Panc1 (cell line): Measurements from ENCODE around the gene CIAPIN1. TPM values are rescaled to one million over a fixed set of nuclear protein-coding genes. Genes with fewer than 3 reads are reported as not detected.

Experiments used
- ATAC-seq: fragments of 200-7000 bp; cut with Tn5 transposase; 2 replicates; pipeline ENCODE4 v1.9.1; 2020; ENCODE audit warnings: mild to moderate bottlenecking, moderate library complexity
- BruUV-seq: library from RNA; stranded (reverse); fragments of 400-500 nt; replicated peaks from 2 replicates; lab custom pipeline; 2021; lab: Mats Ljungman, UMichigan
- CTCF ChIA-PET: fragments of 300-600 bp; sonication (Branson Sonifier 250); formaldehyde crosslinking; loops from one replicate; lab custom pipeline; 2022; ENCODE audit warnings: antibody characterized with exemption; lab: Charles Lee
- POLR2A ChIA-PET: fragments of 300-600 bp; sonication (Branson Sonifier 250); formaldehyde crosslinking; loops from one replicate; lab custom pipeline; 2022; ENCODE audit warnings: antibody characterized with exemption; lab: Charles Lee
- DNase-seq: peaks from one replicate; pipeline ENCODE4 v3.0.0-alpha.2; 2010; ENCODE audit warnings: low read depth, low spot score
- H3K27ac ChIP-seq: 2 replicates; pipeline ENCODE4 v1.5.1; 2011; ENCODE audit warnings: mild to moderate bottlenecking, low read length, inconsistent platforms
- H3K27me3 ChIP-seq: fragments of 200-500 bp; sonication (Bioruptor generic); 2 replicates; pipeline ENCODE4 v1.6.0; 2014; ENCODE audit warnings: low read length, inconsistent platforms; ENCODE audit not compliant: control insufficient read depth, insufficient read depth
- H3K36me3 ChIP-seq: fragments of 200-500 bp; sonication (Bioruptor generic); 2 replicates; pipeline ENCODE4 v1.5.1; 2014; ENCODE audit warnings: inconsistent platforms, mild to moderate bottlenecking, low read length, moderate library complexity; ENCODE audit not compliant: control insufficient read depth, insufficient read depth
- H3K4me1 ChIP-seq: 2 replicates; pipeline ENCODE4 v1.5.1; 2011; ENCODE audit warnings: inconsistent platforms, mild to moderate bottlenecking, low read length, moderate library complexity; ENCODE audit not compliant: control insufficient read depth, insufficient read depth
- H3K4me3 ChIP-seq, 2 experiments: 2 replicates each; pipeline ENCODE4 v1.5.1; 2011 to 2012; ENCODE audit warnings: low read depth in 2 of 2, low read length in 2 of 2, mild to moderate bottlenecking in 2 of 2, inconsistent platforms in 1 of 2, moderate library complexity in 1 of 2
- H3K9me3 ChIP-seq: fragments of 200-500 bp; sonication (Bioruptor generic); 2 replicates; pipeline ENCODE4 v1.5.1; 2014; ENCODE audit warnings: low read depth, mild to moderate bottlenecking, inconsistent platforms, low read length, moderate library complexity; ENCODE audit not compliant: control insufficient read depth, insufficient read depth
- POLR2AphosphoS5 ChIP-seq: IDR thresholded peaks from 2 replicates; pipeline ENCODE4 v1.6.1; 2012; ENCODE audit warnings: mild to moderate bottlenecking, low read depth, low read length, moderate library complexity
- SIN3A ChIP-seq: IDR thresholded peaks from 2 replicates; pipeline ENCODE4 v1.6.1; 2012; ENCODE audit warnings: low read depth, mild to moderate bottlenecking, low read length, moderate library complexity, borderline replicate concordance; ENCODE audit not compliant: insufficient read depth
- TCF7L2 ChIP-seq: IDR thresholded peaks from 2 replicates; pipeline ENCODE4 v1.6.1; 2011; ENCODE audit warnings: mild to moderate bottlenecking, low read depth, low read length, inconsistent platforms
- in situ Hi-C: cut with HindIII; loops from 2 replicates; pipeline ENCODE4 v1.10.0; 2016; ENCODE audit warnings: low sequenced_read_pairs, low pct_unique_long_range_greater_than_20kb
- intact Hi-C: fragments of 100-400 bp; cut with micrococcal nuclease; formaldehyde crosslinking; loops from one replicate; pipeline ENCODE4 v1.10.0; 2022; ENCODE audit not compliant: unreplicated experiment
- total RNA-seq: library from RNA; stranded (reverse); gene quantifications from one replicate; pipeline ENCODE4 v1.2.1, GENCODE V29; 2021; ENCODE audit not compliant: unreplicated experiment
- TF ChIP-seq, protein P1 (sequence below), 2 experiments: IDR thresholded peaks; 2 replicates each; pipeline ENCODE4 v1.6.1; 2011 to 2012; ENCODE audit warnings: low read depth in 2 of 2, control low read depth in 1 of 2, low read length in 1 of 2, mild to moderate bottlenecking in 1 of 2, moderate library complexity in 1 of 2; ENCODE audit not compliant: insufficient read depth in 1 of 2
- TF ChIP-seq, protein P2 (sequence below): fragments of 450-650 bp; IDR thresholded peaks from 2 replicates; pipeline ENCODE4 v1.5.1; 2017; ENCODE audit warnings: mild to moderate bottlenecking

The CIAPIN1 gene
- total RNA-seq, 1 experiment from 2014 or later = 64.0 TPM

DNA sequence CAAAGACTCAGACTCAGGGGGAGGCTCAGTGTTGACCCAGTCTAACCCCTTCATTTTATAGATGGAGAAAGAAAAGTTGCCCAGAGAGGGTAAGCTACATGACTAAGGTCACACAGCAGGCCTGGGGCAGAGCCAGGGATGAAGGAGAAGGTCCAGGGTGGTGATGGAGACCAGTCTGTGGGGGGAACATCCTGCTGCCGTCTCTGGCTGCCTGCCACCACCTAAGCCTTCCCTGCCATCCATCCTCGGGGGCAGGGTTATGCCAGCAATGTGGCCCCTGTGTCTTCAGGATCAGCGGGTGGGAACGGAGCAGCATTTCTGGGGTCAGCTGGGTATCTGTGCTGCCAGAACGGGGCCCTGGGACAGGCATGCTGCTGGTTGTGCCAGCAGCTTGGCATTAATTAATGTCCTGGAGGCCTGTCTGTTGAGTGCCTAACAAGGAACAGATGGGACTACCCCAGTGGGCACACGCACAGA is 33.6 kb upstream of the CIAPIN1 start:
- CTCF ChIA-PET = no interaction called here

DNA sequence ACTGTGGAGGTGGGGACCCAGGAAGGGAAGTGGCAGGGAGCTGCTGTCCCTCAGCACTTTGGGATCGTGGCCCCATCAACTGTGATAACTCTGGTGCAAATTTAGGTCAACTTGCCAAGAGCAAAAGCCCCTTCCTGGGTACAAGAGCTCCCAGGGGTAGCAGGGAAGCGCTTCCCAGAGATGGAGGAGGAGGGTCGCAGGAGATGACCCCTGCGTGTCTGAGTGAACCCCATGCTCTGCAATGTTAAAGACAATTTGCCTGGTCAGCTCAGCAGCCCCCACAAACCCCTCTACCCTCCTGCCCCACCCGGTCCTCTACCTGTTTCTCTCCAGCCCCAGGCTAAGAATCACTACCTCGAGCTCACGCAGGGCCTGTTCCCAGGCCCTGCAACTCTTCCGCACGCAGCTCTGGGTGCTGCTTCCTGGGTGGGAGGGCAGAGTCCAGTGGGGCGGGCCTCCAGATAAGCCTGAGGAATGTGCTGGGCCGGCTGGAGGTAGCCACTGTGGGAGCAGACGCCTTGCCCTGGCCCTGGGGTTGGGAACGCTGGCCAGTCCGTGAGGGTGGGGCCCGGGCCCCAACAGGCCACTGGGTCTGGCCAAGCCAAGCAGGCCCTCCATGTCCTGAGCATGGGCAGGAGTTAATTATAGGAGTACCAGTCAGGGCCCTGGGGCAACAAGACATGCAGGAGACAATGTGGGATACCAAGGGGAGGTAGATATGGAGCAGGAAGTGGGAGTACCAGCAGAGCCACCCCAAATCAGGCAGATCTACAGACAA is 33.0 kb upstream of the CIAPIN1 start:
- intact Hi-C loops (no loop called here), in situ Hi-C loops (no loop called here)
- no peaks in the 10 kb centered on the region for H3K36me3 ChIP-seq
- POLR2A ChIA-PET = no interaction called here
- no peak overlapping the region for H3K4me3 ChIP-seq
- no peaks in the 10 kb centered on the region for H3K27me3 ChIP-seq
- peak; percentile 50; the same call in 1 of the 2 replicates for ATAC-seq
- CTCF ChIA-PET = no interaction called here
- no peaks in the 10 kb centered on the region for H3K9me3 ChIP-seq
- no TSS peak for BruUV-seq
- TF ChIP-seq, protein P1, sequence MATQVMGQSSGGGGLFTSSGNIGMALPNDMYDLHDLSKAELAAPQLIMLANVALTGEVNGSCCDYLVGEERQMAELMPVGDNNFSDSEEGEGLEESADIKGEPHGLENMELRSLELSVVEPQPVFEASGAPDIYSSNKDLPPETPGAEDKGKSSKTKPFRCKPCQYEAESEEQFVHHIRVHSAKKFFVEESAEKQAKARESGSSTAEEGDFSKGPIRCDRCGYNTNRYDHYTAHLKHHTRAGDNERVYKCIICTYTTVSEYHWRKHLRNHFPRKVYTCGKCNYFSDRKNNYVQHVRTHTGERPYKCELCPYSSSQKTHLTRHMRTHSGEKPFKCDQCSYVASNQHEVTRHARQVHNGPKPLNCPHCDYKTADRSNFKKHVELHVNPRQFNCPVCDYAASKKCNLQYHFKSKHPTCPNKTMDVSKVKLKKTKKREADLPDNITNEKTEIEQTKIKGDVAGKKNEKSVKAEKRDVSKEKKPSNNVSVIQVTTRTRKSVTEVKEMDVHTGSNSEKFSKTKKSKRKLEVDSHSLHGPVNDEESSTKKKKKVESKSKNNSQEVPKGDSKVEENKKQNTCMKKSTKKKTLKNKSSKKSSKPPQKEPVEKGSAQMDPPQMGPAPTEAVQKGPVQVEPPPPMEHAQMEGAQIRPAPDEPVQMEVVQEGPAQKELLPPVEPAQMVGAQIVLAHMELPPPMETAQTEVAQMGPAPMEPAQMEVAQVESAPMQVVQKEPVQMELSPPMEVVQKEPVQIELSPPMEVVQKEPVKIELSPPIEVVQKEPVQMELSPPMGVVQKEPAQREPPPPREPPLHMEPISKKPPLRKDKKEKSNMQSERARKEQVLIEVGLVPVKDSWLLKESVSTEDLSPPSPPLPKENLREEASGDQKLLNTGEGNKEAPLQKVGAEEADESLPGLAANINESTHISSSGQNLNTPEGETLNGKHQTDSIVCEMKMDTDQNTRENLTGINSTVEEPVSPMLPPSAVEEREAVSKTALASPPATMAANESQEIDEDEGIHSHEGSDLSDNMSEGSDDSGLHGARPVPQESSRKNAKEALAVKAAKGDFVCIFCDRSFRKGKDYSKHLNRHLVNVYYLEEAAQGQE (IDR thresholded peaks at IDR 0.05; ENCODE audit: insufficient read depth in 1 of 2, low read depth in 2 of 2, low read length in 1 of 2) = no peak
- no peak for TF ChIP-seq TCF7L2
- TF ChIP-seq SIN3A = no peak
- TF ChIP-seq, protein P2, sequence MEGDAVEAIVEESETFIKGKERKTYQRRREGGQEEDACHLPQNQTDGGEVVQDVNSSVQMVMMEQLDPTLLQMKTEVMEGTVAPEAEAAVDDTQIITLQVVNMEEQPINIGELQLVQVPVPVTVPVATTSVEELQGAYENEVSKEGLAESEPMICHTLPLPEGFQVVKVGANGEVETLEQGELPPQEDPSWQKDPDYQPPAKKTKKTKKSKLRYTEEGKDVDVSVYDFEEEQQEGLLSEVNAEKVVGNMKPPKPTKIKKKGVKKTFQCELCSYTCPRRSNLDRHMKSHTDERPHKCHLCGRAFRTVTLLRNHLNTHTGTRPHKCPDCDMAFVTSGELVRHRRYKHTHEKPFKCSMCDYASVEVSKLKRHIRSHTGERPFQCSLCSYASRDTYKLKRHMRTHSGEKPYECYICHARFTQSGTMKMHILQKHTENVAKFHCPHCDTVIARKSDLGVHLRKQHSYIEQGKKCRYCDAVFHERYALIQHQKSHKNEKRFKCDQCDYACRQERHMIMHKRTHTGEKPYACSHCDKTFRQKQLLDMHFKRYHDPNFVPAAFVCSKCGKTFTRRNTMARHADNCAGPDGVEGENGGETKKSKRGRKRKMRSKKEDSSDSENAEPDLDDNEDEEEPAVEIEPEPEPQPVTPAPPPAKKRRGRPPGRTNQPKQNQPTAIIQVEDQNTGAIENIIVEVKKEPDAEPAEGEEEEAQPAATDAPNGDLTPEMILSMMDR = no peak
- no peak for TF ChIP-seq POLR2AphosphoS5
- no peak for DNase-seq
- no peak overlapping the region for H3K27ac ChIP-seq
- H3K4me1 ChIP-seq = no peaks in the 10 kb centered on the region; the same call in 1 of the 2 replicates

More for the DNA sequence above, 33.6 kb upstream of the CIAPIN1 start:
- intact Hi-C loops (no loop called here), in situ Hi-C loops (no loop called here)
- Histone ChIP-seq H3K36me3 (no peaks in the 10 kb centered on the region), H3K27ac (no peak overlapping the region), H3K27me3 (no peaks in the 10 kb centered on the region), H3K4me3 (no peak overlapping the region), H3K4me1 (no peaks in the 10 kb centered on the region; the same call in 1 of the 2 replicates), H3K9me3 (no peaks in the 10 kb centered on the region)
- no peak for DNase-seq
- POLR2A ChIA-PET = no interaction called here
- ATAC-seq = no peak
- no TSS peak for BruUV-seq
- TF ChIP-seq SIN3A (no peak), TCF7L2 (no peak)
- TF ChIP-seq, protein P2 = no peak
- TF ChIP-seq, protein P1 (IDR thresholded peaks at IDR 0.05; ENCODE audit: insufficient read depth in 1 of 2, low read depth in 2 of 2, low read length in 1 of 2) = no peak
